IMR-90 (cell line): ENCODE measurements around the gene ST14.

Source experiments
- BHLHE40 ChIP-seq: fragments of 150-350 bp; IDR thresholded peaks from 2 replicates; pipeline ENCODE4 v1.6.1; 2016; ENCODE audit warnings: mild to moderate bottlenecking, low read depth, low read length
- CHD1 ChIP-seq: IDR thresholded peaks from 2 replicates; pipeline ENCODE4 v1.6.1; 2012; ENCODE audit warnings: low read depth, low read length, improper control_type of control experiment
- CTCF ChIP-seq: conservative IDR thresholded peaks from 2 replicates; pipeline ENCODE4 v1.5.1; 2012; ENCODE audit warnings: mild to moderate bottlenecking, low read depth, low read length, improper control_type of control experiment
- FOS ChIP-seq: fragments of 150-350 bp; IDR thresholded peaks from 2 replicates; pipeline ENCODE4 v1.6.1; 2016; ENCODE audit warnings: low read depth, low read length
- MAFK ChIP-seq: IDR thresholded peaks from 2 replicates; pipeline ENCODE4 v1.6.1; 2012; ENCODE audit warnings: low read depth, low read length, improper control_type of control experiment
- POLR2A ChIP-seq: IDR thresholded peaks from 2 replicates; pipeline ENCODE4 v1.6.1; 2012; ENCODE audit warnings: mild to moderate bottlenecking, low read depth, low read length
- RCOR1 ChIP-seq: IDR thresholded peaks from 2 replicates; pipeline ENCODE4 v1.6.1; 2012; ENCODE audit warnings: mild to moderate bottlenecking, low read length, improper control_type of control experiment; ENCODE audit not compliant: insufficient replicate concordance
- RFX5 ChIP-seq: IDR thresholded peaks from 2 replicates; pipeline ENCODE4 v1.8.0; 2012; ENCODE audit warnings: low read depth, mild to moderate bottlenecking, low read length, moderate library complexity
- USF2 ChIP-seq: fragments of 150-350 bp; IDR thresholded peaks from 2 replicates; pipeline ENCODE4 v1.6.1; 2017; ENCODE audit warnings: mild to moderate bottlenecking, antibody characterized with exemption, low read length, low read depth

GRCh38 chr11:130127509-130127908 is 32.1 kb upstream of the ST14 start:
- no peak for TF ChIP-seq CTCF
- no peak for TF ChIP-seq FOS
- TF ChIP-seq POLR2A = no peak
- TF ChIP-seq USF2 = no peak
- no peak for TF ChIP-seq RFX5
- TF ChIP-seq RCOR1 = no peak
- TF ChIP-seq MAFK = no peak
- no peak for TF ChIP-seq CHD1
- TF ChIP-seq BHLHE40 = no peak
